COR-L47 (cell line): ENCODE measurements around the gene CUX1.

Experiments
- DNase-seq: peaks from one replicate; lab custom pipeline; 2025; lab: John Stamatoyannopoulos, UW

CUX1 gene

GRCh38 chr7:101896316-101896715, 78.9 kb downstream of the CUX1 start:
- no peak for DNase-seq

GRCh38 chr7:101896941-101897340, 79.5 kb downstream of the CUX1 start:
- no peak for DNase-seq

- no peak for DNase-seq
Observed at GRCh38 chr7:101898106-101898505, 80.7 kb downstream of the CUX1 start.

GRCh38 chr7:101899616-101900015, 82.2 kb downstream of the CUX1 start:
- no peak for DNase-seq

- DNase-seq: no peak
Observed at GRCh38 chr7:101900103-101900502, 82.7 kb downstream of the CUX1 start.

GRCh38 chr7:101901661-101902491, 84.5 kb downstream of the CUX1 start:
- DNase-seq: no peak

- no peak for DNase-seq
Observed at GRCh38 chr7:101902680-101903514, 85.5 kb downstream of the CUX1 start.

GRCh38 chr7:101903515-101903868, 86.1 kb downstream of the CUX1 start:
- DNase-seq: no peak

- DNase-seq: no peak
Observed at GRCh38 chr7:101904019-101904418, 86.6 kb downstream of the CUX1 start.

GRCh38 chr7:101905203-101905865, 87.9 kb downstream of the CUX1 start:
- no peak for DNase-seq

GRCh38 chr7:101906291-101907240, 89.1 kb downstream of the CUX1 start:
- DNase-seq: no peak

- no peak for DNase-seq
Observed at GRCh38 chr7:101910991-101911799, 93.8 kb downstream of the CUX1 start.

- no peak for DNase-seq
Observed at GRCh38 chr7:101911800-101912715, 94.6 kb downstream of the CUX1 start.

GRCh38 chr7:101912716-101913110, 95.3 kb downstream of the CUX1 start:
- no peak for DNase-seq

GRCh38 chr7:101913247-101913721, 95.9 kb downstream of the CUX1 start:
- DNase-seq: no peak

GRCh38 chr7:101913851-101914250, 96.4 kb downstream of the CUX1 start:
- no peak for DNase-seq

GRCh38 chr7:101915000-101915399, 97.6 kb downstream of the CUX1 start:
- no peak for DNase-seq

- DNase-seq: no peak
Observed at GRCh38 chr7:101916041-101916800, 98.8 kb downstream of the CUX1 start.

- DNase-seq: no peak
Observed at GRCh38 chr7:101916876-101917275, 99.5 kb downstream of the CUX1 start.
